Neural progenitor cell (in vitro differentiated cells): ENCODE measurements around the gene C11orf98. TPM values are rescaled to one million over a fixed set of nuclear protein-coding genes. Genes with fewer than 3 reads are reported as not detected.
"Not testable (repeated sequence)": the region's sequence is repeated elsewhere in the genome, so short reads cannot be mapped to it uniquely, and the experiment has no call there.

Source experiments
- DNase-seq: peaks from one replicate; pipeline ENCODE4 v3.0.0-alpha.2; 2016; ENCODE audit warnings: low spot score
- H2AFZ ChIP-seq: fragments of 200-600 bp; sonication (generic); replicated peaks from 2 replicates; pipeline ENCODE4 v1.6.1; 2016; ENCODE audit warnings: antibody characterized with exemption
- H3F3A ChIP-seq: fragments of 200-600 bp; sonication (generic); 2 replicates; pipeline ENCODE4 v1.6.1; 2016; ENCODE audit warnings: antibody characterized with exemption, low read depth
- H3K27ac ChIP-seq: fragments of 200-600 bp; sonication (generic); 2 replicates; pipeline ENCODE4 v1.5.1; 2016; ENCODE audit warnings: mild to moderate bottlenecking
- H3K27me3 ChIP-seq: fragments of 200-600 bp; sonication (generic); 2 replicates; pipeline ENCODE4 v1.6.1; 2016; ENCODE audit warnings: mild to moderate bottlenecking, moderate library complexity
- H3K36me3 ChIP-seq: fragments of 200-600 bp; sonication (generic); 2 replicates; pipeline ENCODE4 v1.5.1; 2016
- H3K4me1 ChIP-seq: fragments of 200-600 bp; sonication (generic); 2 replicates; pipeline ENCODE4 v1.6.1; 2016; ENCODE audit warnings: mixed run types
- H3K4me2 ChIP-seq: fragments of 200-600 bp; sonication (generic); 2 replicates; pipeline ENCODE4 v1.6.1; 2016
- H3K4me3 ChIP-seq: fragments of 200-600 bp; sonication (generic); 2 replicates; pipeline ENCODE4 v1.5.1; 2016
- H3K79me2 ChIP-seq: fragments of 200-600 bp; sonication (generic); 2 replicates; pipeline ENCODE4 v1.6.1; 2016; ENCODE audit warnings: low read depth
- H3K9ac ChIP-seq: fragments of 200-600 bp; sonication (generic); 2 replicates; pipeline ENCODE4 v1.6.1; 2016
- H3K9me3 ChIP-seq: fragments of 200-600 bp; sonication (generic); 2 replicates; pipeline ENCODE4 v1.5.1; 2016; ENCODE audit warnings: low read depth
- H4K20me1 ChIP-seq: fragments of 200-600 bp; sonication (generic); 2 replicates; pipeline ENCODE4 v1.6.1; 2016; ENCODE audit warnings: low read depth
- H3K27ac Mint-ChIP-seq: 3 replicates; pipeline ENCODE4 v1.8.0; 2021; ENCODE audit warnings: mixed read lengths
- H3K27me3 Mint-ChIP-seq: 2 replicates; pipeline ENCODE4 v1.8.0; 2022; ENCODE audit warnings: low read depth, mild to moderate bottlenecking, inconsistent platforms, moderate library complexity, mixed read lengths; ENCODE audit not compliant: insufficient read depth
- H3K36me3 Mint-ChIP-seq: 3 replicates; pipeline ENCODE4 v1.8.0; 2021; ENCODE audit warnings: mixed read lengths
- H3K4me1 Mint-ChIP-seq: 3 replicates; pipeline ENCODE4 v1.8.0; 2021; ENCODE audit warnings: mixed read lengths
- H3K4me3 Mint-ChIP-seq: 3 replicates; pipeline ENCODE4 v1.8.0; 2021; ENCODE audit warnings: mild to moderate bottlenecking, moderate library complexity, mixed read lengths
- H3K9me3 Mint-ChIP-seq: 3 replicates; pipeline ENCODE4 v1.8.0; 2020; ENCODE audit warnings: mixed read lengths
- EZH2 ChIP-seq: fragments of 200-600 bp; sonication (generic); IDR thresholded peaks from 2 replicates; pipeline ENCODE4 v1.6.1; 2017; ENCODE audit warnings: antibody characterized with exemption, mild to moderate bottlenecking, moderate library complexity
- EZH2phosphoT487 ChIP-seq: fragments of 200-600 bp; sonication (generic); IDR thresholded peaks from 2 replicates; pipeline ENCODE4 v1.6.1; 2017; ENCODE audit warnings: antibody characterized with exemption
- total RNA-seq: library from RNA; depleted of rRNA; stranded (reverse); fragments of >200 nt; gene quantifications from 2 replicates; pipeline ENCODE4 v1.2.3, GENCODE V29; 2015; ENCODE audit warnings: low replicate concordance
- TF ChIP-seq, protein P1 (sequence below): fragments of 200-600 bp; sonication (generic); IDR thresholded peaks from 2 replicates; pipeline ENCODE4 v1.5.1; 2017; ENCODE audit warnings: antibody characterized with exemption, mild to moderate bottlenecking

C11orf98 gene
- total RNA-seq, 1 donor from 2014 or later: 73.3 TPM

DNA sequence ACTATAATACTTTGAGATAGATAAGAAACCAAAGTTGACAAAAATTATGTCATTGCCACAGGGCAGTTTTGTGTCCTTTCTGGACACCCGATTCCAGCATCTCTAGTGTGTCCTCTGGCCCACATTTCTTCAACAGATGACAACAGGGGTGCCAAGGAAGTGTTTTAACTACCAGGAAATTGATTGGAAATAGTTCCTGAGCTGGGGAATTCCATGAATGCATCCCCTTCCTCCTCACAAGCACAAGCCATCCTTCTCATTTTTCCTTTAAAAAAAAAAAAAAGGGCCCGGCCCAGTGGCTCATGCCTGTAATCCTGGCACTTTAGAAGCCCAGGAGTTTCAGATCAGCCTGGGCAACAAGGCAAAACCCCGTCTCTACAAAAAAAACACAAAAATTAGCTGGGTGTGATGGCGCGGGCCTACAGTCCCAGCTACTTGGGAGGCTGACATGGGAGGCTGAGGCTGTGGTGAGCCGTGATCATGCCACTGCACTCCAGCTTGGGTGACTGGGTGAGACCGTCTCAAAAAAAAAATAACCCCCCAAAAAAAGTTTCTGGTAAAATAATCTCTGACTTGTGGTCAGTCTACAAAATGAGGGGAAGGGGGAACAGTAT lies 42.4 kb downstream of the C11orf98 start:
- peaks cover 52% of the 10 kb centered on the region for H3F3A ChIP-seq
- peak overlapping the region; percentile 0 for H3K27ac Mint-ChIP-seq
- H3K9me3 Mint-ChIP-seq: no peaks in the 10 kb centered on the region
- no peaks in the 10 kb centered on the region for H3K27me3 ChIP-seq
- peaks cover 6% of the 10 kb centered on the region for H3K27me3 Mint-ChIP-seq
- no peak overlapping the region for H2AFZ ChIP-seq
- peaks cover 5% of the 10 kb centered on the region for H3K4me1 ChIP-seq
- peak overlapping the region; percentile 76 for H3K4me3 ChIP-seq
- DNase-seq: peak; percentile 28
- H3K9ac ChIP-seq: no peak overlapping the region
- peak overlapping the region; percentile 88 for H3K4me2 ChIP-seq
- no peaks in the 10 kb centered on the region for H4K20me1 ChIP-seq
- peaks cover 18% of the 10 kb centered on the region for H3K4me1 Mint-ChIP-seq
- H3K9me3 ChIP-seq: no peaks in the 10 kb centered on the region
- H3K36me3 Mint-ChIP-seq: peaks cover 20% of the 10 kb centered on the region
- peaks cover 19% of the 10 kb centered on the region for H3K79me2 ChIP-seq
- peak overlapping the region; percentile 78 for H3K4me3 Mint-ChIP-seq
- peak overlapping the region; percentile 3 for H3K27ac ChIP-seq
- H3K36me3 ChIP-seq: no peaks in the 10 kb centered on the region
- no peak for TF ChIP-seq EZH2
- TF ChIP-seq EZH2phosphoT487: no peak
- TF ChIP-seq, protein P1, sequence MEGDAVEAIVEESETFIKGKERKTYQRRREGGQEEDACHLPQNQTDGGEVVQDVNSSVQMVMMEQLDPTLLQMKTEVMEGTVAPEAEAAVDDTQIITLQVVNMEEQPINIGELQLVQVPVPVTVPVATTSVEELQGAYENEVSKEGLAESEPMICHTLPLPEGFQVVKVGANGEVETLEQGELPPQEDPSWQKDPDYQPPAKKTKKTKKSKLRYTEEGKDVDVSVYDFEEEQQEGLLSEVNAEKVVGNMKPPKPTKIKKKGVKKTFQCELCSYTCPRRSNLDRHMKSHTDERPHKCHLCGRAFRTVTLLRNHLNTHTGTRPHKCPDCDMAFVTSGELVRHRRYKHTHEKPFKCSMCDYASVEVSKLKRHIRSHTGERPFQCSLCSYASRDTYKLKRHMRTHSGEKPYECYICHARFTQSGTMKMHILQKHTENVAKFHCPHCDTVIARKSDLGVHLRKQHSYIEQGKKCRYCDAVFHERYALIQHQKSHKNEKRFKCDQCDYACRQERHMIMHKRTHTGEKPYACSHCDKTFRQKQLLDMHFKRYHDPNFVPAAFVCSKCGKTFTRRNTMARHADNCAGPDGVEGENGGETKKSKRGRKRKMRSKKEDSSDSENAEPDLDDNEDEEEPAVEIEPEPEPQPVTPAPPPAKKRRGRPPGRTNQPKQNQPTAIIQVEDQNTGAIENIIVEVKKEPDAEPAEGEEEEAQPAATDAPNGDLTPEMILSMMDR: no peak

DNA sequence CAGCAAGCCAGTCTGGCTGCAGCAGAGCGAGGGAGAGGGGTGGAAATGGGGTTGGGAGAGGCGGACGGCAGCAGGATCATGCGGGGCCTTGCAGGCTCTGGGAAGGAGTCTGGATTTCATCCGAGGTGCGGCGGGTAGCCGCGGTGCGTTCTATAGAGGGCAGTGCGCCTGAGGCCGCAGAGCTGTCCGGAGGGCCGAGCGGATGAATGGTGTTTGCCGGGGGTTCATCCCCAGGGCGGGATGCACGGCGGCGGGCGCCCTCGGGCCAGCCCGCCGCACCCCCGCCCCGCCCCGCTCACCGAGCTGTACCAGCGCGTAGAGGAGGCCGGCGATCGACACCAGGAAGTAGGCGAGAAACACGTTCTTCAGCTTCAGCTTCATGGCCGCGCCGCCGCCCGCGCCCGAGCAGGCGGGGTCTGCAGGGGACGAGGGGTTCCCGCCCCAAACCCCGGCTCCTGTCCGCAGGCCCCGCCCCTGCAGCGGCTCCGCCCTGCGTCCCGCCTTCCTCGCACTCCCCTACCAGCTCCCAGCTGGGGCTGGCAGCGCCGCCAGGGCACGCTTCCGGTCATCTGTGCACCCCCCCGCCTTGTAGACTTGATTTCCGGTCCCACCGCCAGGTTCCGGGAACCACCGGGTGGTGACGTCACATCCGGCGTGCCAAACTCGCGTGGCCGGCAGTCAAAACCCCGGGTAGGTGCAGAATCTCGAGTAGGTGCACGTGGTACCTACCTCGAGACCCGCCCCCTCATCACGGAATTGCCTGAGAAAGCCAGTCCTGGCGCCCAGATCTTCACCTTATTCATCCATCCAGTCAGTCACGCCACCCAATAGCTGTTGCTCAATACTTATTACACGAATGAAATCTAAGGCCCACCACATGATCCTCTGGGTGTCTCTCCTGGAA lies 43.2 kb downstream of the C11orf98 start, which contains the start of gene B3GAT3:
B3GAT3 (minus strand) TSS at position 420 of the 904 bp plus-strand sequence; CDS start at position 381, 39 bp downstream.
- peak within 1 kb of the TSS; percentile 17 for H3K27ac ChIP-seq
- TF ChIP-seq, protein P1: peak; percentile 15
- TF ChIP-seq EZH2: no peak
- TF ChIP-seq EZH2phosphoT487: no peak
- peaks cover 6% of the 10 kb centered on the region for H3K27me3 Mint-ChIP-seq
- H3K4me1 ChIP-seq: peaks cover 5% of the 10 kb centered on the region
- peak within 1 kb of the TSS; percentile 76 for H3K4me3 ChIP-seq
- peak within 1 kb of the TSS; percentile 67 for H3K9ac ChIP-seq
- H3K27ac Mint-ChIP-seq: peak within 1 kb of the TSS; percentile 34
- DNase-seq: peak; percentile 99
- no peaks in the 10 kb centered on the region for H4K20me1 ChIP-seq
- H3K36me3 ChIP-seq: no peaks in the 10 kb centered on the region
- H3K79me2 ChIP-seq: peaks cover 19% of the 10 kb centered on the region
- H3F3A ChIP-seq: peaks cover 52% of the 10 kb centered on the region
- peak within 1 kb of the TSS; percentile 12 for H2AFZ ChIP-seq
- no peaks in the 10 kb centered on the region for H3K9me3 ChIP-seq
- peaks cover 18% of the 10 kb centered on the region for H3K4me1 Mint-ChIP-seq
- H3K36me3 Mint-ChIP-seq: peaks cover 16% of the 10 kb centered on the region
- H3K9me3 Mint-ChIP-seq: no peaks in the 10 kb centered on the region
- H3K4me3 Mint-ChIP-seq: peak within 1 kb of the TSS; percentile 92
- no peaks in the 10 kb centered on the region for H3K27me3 ChIP-seq
- peak within 1 kb of the TSS; percentile 88 for H3K4me2 ChIP-seq

DNA sequence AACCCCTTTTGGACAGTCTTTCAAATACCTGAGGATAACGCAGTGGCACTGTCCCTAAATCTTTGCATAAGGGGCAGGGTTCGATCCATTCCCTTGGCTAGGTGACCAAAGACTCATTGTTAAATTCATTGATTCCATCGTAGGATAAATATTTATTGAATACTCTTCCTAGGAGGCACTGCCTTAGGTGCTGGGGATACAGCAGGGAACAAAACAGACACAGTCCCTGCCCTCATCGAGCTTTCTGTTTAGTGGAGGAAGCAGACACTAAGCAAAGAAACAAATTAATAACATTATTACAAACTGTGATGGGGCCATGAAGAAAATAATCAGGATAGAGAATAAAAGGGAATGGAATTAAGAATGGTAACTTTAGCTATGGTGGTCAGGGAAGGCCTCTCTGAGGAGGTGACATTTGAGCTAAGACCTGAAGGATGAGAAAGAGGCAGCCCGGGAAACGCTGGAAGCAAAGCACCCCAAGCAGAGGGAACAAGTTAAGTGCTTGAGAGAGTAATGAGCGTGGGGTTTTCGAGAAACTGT lies 43.9 kb downstream of the C11orf98 start:
- Histone ChIP-seq H3F3A (peaks cover 52% of the 10 kb centered on the region), H3K4me2 (peak overlapping the region; percentile 88), H4K20me1 (no peaks in the 10 kb centered on the region), H3K4me1 (peaks cover 5% of the 10 kb centered on the region), H3K79me2 (peaks cover 19% of the 10 kb centered on the region), H2AFZ (peak overlapping the region; percentile 12), H3K27me3 (no peaks in the 10 kb centered on the region), H3K27ac (peak overlapping the region; percentile 17), H3K9ac (peak overlapping the region; percentile 67), H3K4me3 (peak overlapping the region; percentile 76), H3K9me3 (no peaks in the 10 kb centered on the region), H3K36me3 (no peaks in the 10 kb centered on the region)
- H3K4me1 Mint-ChIP-seq: peaks cover 18% of the 10 kb centered on the region
- peak overlapping the region; percentile 92 for H3K4me3 Mint-ChIP-seq
- H3K27ac Mint-ChIP-seq: peak overlapping the region; percentile 34
- H3K36me3 Mint-ChIP-seq: peaks cover 12% of the 10 kb centered on the region
- no peaks in the 10 kb centered on the region for H3K9me3 Mint-ChIP-seq
- H3K27me3 Mint-ChIP-seq: peaks cover 6% of the 10 kb centered on the region
- TF ChIP-seq EZH2phosphoT487: no peak
- TF ChIP-seq, protein P1: no peak
- TF ChIP-seq EZH2: no peak
- DNase-seq: no peak

DNA sequence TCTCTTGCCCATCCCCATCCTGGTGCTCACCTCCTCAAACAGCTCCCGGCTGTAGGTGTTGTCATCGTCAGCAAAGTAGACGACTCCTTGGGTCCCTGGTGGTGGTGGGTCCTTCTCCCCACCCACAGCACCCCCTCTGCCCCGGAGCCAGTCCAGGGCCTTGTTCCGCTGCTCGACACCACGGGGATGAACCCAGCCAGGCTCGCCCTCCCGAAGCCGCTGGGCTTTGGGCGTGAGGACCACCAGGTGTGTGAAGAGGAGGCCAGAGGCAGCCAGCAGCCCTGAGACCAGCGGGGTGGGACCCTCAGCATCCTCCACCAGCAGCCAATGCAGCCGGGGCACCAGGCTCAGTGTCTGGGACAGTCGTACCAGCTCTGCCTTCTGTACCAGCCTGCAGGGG lies 48.1 kb downstream of the C11orf98 start:
- not testable (repeated sequence) for H3K9me3 ChIP-seq, H3K27me3 Mint-ChIP-seq, H3K4me3 Mint-ChIP-seq, H3K27ac ChIP-seq, H3K27me3 ChIP-seq, H2AFZ ChIP-seq, H3K4me3 ChIP-seq, H3K9me3 Mint-ChIP-seq, H3K36me3 ChIP-seq, H3K4me2 ChIP-seq, H3K4me1 ChIP-seq, H4K20me1 ChIP-seq, H3K27ac Mint-ChIP-seq, H3K9ac ChIP-seq, DNase-seq, H3K36me3 Mint-ChIP-seq
- Histone ChIP-seq H3F3A (peaks cover 34% of the 10 kb centered on the region), H3K79me2 (peaks cover 19% of the 10 kb centered on the region)
- peaks cover 21% of the 10 kb centered on the region for H3K4me1 Mint-ChIP-seq
